22Rv1 (cell line): Measurements from ENCODE around the gene KCNT1.

Experiments used
- CTCF ChIP-seq: fragments of 450-650 bp; IDR thresholded peaks from 2 replicates; pipeline ENCODE4 v1.5.1; 2017; ENCODE audit warnings: mild to moderate bottlenecking
- ZFX ChIP-seq: fragments of 450-650 bp; IDR thresholded peaks from 2 replicates; pipeline ENCODE4 v1.6.1; 2017; ENCODE audit warnings: antibody characterized with exemption, borderline replicate concordance

GRCh38 chr9:135778421-135778820 is 76.4 kb downstream of the KCNT1 start:
- TF ChIP-seq CTCF, result no peak
- TF ChIP-seq ZFX, result no peak
